MM.1S (cell line): ENCODE measurements around the gene STON2.

Source experiments
- EZH2 ChIP-seq: fragments of 300-600 bp; sonication (generic); optimal IDR thresholded peaks from 2 replicates; pipeline ENCODE3; 2017; ENCODE audit warnings: low read depth, mild to moderate bottlenecking, antibody characterized with exemption, low read length, mixed read lengths
- EZH2phosphoT487 ChIP-seq: fragments of 300-600 bp; sonication (generic); IDR thresholded peaks from 2 replicates; pipeline ENCODE4 v1.6.1; 2018; ENCODE audit warnings: antibody characterized with exemption, low read length
- TF ChIP-seq, protein P1 (sequence below): fragments of 300-600 bp; sonication (generic); IDR thresholded peaks from 2 replicates; pipeline ENCODE4 v1.5.1; 2016; ENCODE audit warnings: antibody characterized with exemption, low read length, mixed read lengths

DNA sequence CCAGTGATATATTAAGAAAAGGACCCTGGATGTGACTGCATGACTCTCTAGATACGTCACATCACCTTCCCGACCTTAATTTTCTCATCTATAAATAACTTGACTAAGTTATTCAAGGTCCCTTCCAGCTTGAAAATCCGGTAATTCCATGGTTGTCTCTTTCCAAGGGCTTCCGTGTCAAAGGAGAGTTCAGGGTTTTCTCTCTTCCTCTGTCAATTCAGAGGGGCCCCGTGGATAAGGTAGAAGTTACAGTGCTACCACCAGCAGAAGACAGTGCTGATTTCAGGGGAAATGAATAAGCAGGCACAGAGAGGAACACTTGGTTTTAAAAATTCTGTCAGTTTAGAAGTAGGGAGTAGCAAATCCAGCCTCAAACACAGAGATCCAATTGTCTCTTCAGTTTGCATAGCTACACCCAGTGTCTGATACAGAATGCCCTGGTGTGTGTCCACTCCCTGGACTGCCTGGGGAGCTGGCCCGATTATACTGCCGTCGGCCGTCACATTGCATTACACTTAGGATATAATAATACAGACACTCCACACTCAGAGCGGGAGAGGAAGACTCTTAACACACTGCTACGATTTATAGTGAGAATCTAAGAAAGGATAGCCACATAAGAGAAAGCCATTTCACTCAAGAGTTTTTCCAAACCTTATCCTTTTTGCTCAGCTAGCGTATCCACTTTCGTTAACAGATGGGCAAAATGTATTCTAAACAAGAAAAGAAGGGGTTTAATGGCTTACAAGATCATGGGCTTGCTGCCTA lies 124.6 kb downstream of the STON2 start:
- TF ChIP-seq, protein P1, sequence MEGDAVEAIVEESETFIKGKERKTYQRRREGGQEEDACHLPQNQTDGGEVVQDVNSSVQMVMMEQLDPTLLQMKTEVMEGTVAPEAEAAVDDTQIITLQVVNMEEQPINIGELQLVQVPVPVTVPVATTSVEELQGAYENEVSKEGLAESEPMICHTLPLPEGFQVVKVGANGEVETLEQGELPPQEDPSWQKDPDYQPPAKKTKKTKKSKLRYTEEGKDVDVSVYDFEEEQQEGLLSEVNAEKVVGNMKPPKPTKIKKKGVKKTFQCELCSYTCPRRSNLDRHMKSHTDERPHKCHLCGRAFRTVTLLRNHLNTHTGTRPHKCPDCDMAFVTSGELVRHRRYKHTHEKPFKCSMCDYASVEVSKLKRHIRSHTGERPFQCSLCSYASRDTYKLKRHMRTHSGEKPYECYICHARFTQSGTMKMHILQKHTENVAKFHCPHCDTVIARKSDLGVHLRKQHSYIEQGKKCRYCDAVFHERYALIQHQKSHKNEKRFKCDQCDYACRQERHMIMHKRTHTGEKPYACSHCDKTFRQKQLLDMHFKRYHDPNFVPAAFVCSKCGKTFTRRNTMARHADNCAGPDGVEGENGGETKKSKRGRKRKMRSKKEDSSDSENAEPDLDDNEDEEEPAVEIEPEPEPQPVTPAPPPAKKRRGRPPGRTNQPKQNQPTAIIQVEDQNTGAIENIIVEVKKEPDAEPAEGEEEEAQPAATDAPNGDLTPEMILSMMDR, result no peak
- no peak for TF ChIP-seq EZH2phosphoT487
- no peak for TF ChIP-seq EZH2
